ENCODE results near the gene C10orf90. TPM values are rescaled to one million over a fixed set of nuclear protein-coding genes. Genes with fewer than 3 reads are reported as not detected.

Gene C10orf90
- total RNA-seq, 1 donor from 2014 or later = not detected

- no peak overlapping the region for H3K27ac Mint-ChIP-seq (ENCODE audit: unreplicated experiment)
- H3K9me3 Mint-ChIP-seq (ENCODE audit: unreplicated experiment) = peaks cover 8% of the 10 kb centered on the region
- peaks cover 5% of the 10 kb centered on the region for H3K27me3 Mint-ChIP-seq (ENCODE audit: unreplicated experiment)
- no peak overlapping the region for H3K4me3 Mint-ChIP-seq (ENCODE audit: unreplicated experiment)
- no peaks in the 10 kb centered on the region for H3K36me3 Mint-ChIP-seq (ENCODE audit: unreplicated experiment)
- no peak for DNase-seq
- TF ChIP-seq, protein P1, sequence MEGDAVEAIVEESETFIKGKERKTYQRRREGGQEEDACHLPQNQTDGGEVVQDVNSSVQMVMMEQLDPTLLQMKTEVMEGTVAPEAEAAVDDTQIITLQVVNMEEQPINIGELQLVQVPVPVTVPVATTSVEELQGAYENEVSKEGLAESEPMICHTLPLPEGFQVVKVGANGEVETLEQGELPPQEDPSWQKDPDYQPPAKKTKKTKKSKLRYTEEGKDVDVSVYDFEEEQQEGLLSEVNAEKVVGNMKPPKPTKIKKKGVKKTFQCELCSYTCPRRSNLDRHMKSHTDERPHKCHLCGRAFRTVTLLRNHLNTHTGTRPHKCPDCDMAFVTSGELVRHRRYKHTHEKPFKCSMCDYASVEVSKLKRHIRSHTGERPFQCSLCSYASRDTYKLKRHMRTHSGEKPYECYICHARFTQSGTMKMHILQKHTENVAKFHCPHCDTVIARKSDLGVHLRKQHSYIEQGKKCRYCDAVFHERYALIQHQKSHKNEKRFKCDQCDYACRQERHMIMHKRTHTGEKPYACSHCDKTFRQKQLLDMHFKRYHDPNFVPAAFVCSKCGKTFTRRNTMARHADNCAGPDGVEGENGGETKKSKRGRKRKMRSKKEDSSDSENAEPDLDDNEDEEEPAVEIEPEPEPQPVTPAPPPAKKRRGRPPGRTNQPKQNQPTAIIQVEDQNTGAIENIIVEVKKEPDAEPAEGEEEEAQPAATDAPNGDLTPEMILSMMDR (IDR thresholded peaks at IDR 0.05; ENCODE audit: partially characterized antibody, unreplicated experiment) = no peak
- H3K4me1 Mint-ChIP-seq (ENCODE audit: low read depth, unreplicated experiment) = no peaks in the 10 kb centered on the region
Observed at GRCh38 chr10:126639084-126639483, 31.4 kb downstream of the C10orf90 start.

DNA sequence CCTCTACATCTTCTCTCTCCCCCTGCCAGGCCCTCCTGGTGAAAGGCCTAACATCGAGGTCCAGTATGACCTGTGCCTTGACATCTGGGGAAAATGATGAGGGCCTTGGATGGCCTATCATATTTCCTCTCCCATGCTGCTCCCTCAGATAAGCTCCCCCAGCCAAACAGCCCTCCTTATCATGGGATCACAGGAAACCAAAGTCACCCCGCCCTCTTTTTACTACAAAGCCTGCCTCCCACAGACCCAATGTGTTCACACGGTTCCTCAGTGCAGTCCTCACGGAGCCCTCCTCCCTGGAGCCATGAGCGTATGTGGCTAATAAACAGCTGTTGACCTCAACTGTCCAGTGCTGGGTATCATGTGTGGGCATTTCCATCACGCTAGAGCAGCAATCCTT is 32.0 kb downstream of the C10orf90 start:
- TF ChIP-seq, protein P1 (IDR thresholded peaks at IDR 0.05; ENCODE audit: partially characterized antibody, unreplicated experiment) = no peak
- Mint-ChIP-seq H3K4me3 (ENCODE audit: unreplicated experiment) (no peak overlapping the region), H3K27me3 (ENCODE audit: unreplicated experiment) (peaks cover 5% of the 10 kb centered on the region), H3K9me3 (ENCODE audit: unreplicated experiment) (peaks cover 8% of the 10 kb centered on the region), H3K4me1 (ENCODE audit: low read depth, unreplicated experiment) (no peaks in the 10 kb centered on the region), H3K27ac (ENCODE audit: unreplicated experiment) (no peak overlapping the region), H3K36me3 (ENCODE audit: unreplicated experiment) (no peaks in the 10 kb centered on the region)
- no peak for DNase-seq

GRCh38 chr10:126637501-126637900 is 33.0 kb downstream of the C10orf90 start:
- TF ChIP-seq, protein P1 (IDR thresholded peaks at IDR 0.05; ENCODE audit: partially characterized antibody, unreplicated experiment) = no peak
- Mint-ChIP-seq H3K36me3 (ENCODE audit: unreplicated experiment) (no peaks in the 10 kb centered on the region), H3K9me3 (ENCODE audit: unreplicated experiment) (peaks cover 8% of the 10 kb centered on the region), H3K4me1 (ENCODE audit: low read depth, unreplicated experiment) (no peaks in the 10 kb centered on the region), H3K27ac (ENCODE audit: unreplicated experiment) (no peak overlapping the region), H3K27me3 (ENCODE audit: unreplicated experiment) (peaks cover 5% of the 10 kb centered on the region), H3K4me3 (ENCODE audit: unreplicated experiment) (no peak overlapping the region)
- DNase-seq = no peak

DNA sequence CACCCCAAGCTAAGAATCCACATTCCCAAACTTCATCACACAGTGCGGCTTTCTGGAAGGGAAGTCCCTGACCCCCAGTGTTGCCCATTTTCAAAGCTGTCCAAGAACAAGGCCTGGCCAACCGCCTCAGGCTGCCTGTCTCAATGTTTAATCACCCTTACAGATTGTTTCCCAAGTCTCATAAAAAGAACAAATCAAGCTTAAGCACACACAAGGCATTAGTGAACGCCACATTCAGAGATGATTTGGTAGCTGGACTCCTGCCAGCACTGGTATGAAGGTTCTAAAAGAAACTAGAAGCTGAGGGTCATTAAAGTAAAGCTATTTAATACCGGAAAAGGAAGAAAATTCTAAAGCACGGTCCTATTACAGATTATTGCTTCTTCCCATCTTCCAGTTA is 35.6 kb downstream of the C10orf90 start:
- H3K27ac Mint-ChIP-seq (ENCODE audit: unreplicated experiment) = no peak overlapping the region
- no peaks in the 10 kb centered on the region for H3K4me1 Mint-ChIP-seq (ENCODE audit: low read depth, unreplicated experiment)
- no peak for DNase-seq
- TF ChIP-seq, protein P1 (IDR thresholded peaks at IDR 0.05; ENCODE audit: partially characterized antibody, unreplicated experiment) = no peak
- no peaks in the 10 kb centered on the region for H3K27me3 Mint-ChIP-seq (ENCODE audit: unreplicated experiment)
- no peak overlapping the region for H3K4me3 Mint-ChIP-seq (ENCODE audit: unreplicated experiment)
- H3K36me3 Mint-ChIP-seq (ENCODE audit: unreplicated experiment) = no peaks in the 10 kb centered on the region
- H3K9me3 Mint-ChIP-seq (ENCODE audit: unreplicated experiment) = peaks cover 8% of the 10 kb centered on the region

GRCh38 chr10:126634347-126634746 is 36.1 kb downstream of the C10orf90 start:
- no peak for DNase-seq
- Mint-ChIP-seq H3K27ac (ENCODE audit: unreplicated experiment) (no peak overlapping the region), H3K36me3 (ENCODE audit: unreplicated experiment) (no peaks in the 10 kb centered on the region), H3K27me3 (ENCODE audit: unreplicated experiment) (no peaks in the 10 kb centered on the region), H3K9me3 (ENCODE audit: unreplicated experiment) (peaks cover 8% of the 10 kb centered on the region), H3K4me1 (ENCODE audit: low read depth, unreplicated experiment) (peaks cover under 1% of the 10 kb centered on the region), H3K4me3 (ENCODE audit: unreplicated experiment) (no peak overlapping the region)
- TF ChIP-seq, protein P1 (IDR thresholded peaks at IDR 0.05; ENCODE audit: partially characterized antibody, unreplicated experiment) = no peak

Data from glutamatergic neuron (in vitro differentiated cells).